SJCRH30 (cell line): ENCODE data around the gene SPRING1. TPM values are rescaled to one million over a fixed set of nuclear protein-coding genes. Genes with fewer than 3 reads are reported as not detected.

Experiments
- DNase-seq, 2 experiments: peaks; one replicate each; pipeline ENCODE4 v3.0.0-alpha.2; 2015 to 2020
- H3K27ac ChIP-seq: fragments of 250-450 bp; sonication (Bioruptor Pico); 2 replicates; pipeline ENCODE4 v1.5.1; 2020; ENCODE audit warnings: mild to moderate bottlenecking, moderate library complexity
- H3K27me3 ChIP-seq: fragments of 250-450 bp; sonication (Bioruptor Pico); 2 replicates; pipeline ENCODE4 v1.5.1; 2020; ENCODE audit warnings: mild to moderate bottlenecking, moderate library complexity
- H3K36me3 ChIP-seq: fragments of 250-450 bp; sonication (Bioruptor Pico); 2 replicates; pipeline ENCODE4 v1.5.1; 2020; ENCODE audit warnings: mild to moderate bottlenecking, moderate library complexity
- H3K4me1 ChIP-seq: fragments of 250-450 bp; sonication (Bioruptor Pico); 2 replicates; pipeline ENCODE4 v1.5.1; 2020; ENCODE audit warnings: mild to moderate bottlenecking, moderate library complexity
- H3K4me3 ChIP-seq: fragments of 250-450 bp; sonication (Bioruptor Pico); 2 replicates; pipeline ENCODE4 v1.5.1; 2020; ENCODE audit warnings: mild to moderate bottlenecking, moderate library complexity
- H3K9me3 ChIP-seq: fragments of 250-450 bp; sonication (Bioruptor Pico); replicated peaks from 2 replicates; pipeline ENCODE4 v1.5.1; 2020; ENCODE audit warnings: mild to moderate bottlenecking, moderate library complexity
- total RNA-seq: library from RNA; depleted of rRNA; stranded (reverse); fragments of >200 nt; shearing (Covaris generic); gene quantifications from 2 replicates; pipeline ENCODE4 v1.2.3, GENCODE V29; 2014

SPRING1 gene
- total RNA-seq, 1 experiment from 2014 or later: 18.6 TPM

GRCh38 chr12:116708826-116709756 lies 28.8 kb downstream of the SPRING1 start:
- H3K9me3 ChIP-seq: no peaks in the 10 kb centered on the region
- H3K4me3 ChIP-seq: no peak overlapping the region
- no peaks in the 10 kb centered on the region for H3K36me3 ChIP-seq
- no peaks in the 10 kb centered on the region for H3K4me1 ChIP-seq
- H3K27me3 ChIP-seq: no peaks in the 10 kb centered on the region
- no peak overlapping the region for H3K27ac ChIP-seq
- peak in 1 of 2 experiments; percentile 51 for DNase-seq

GRCh38 chr12:116707751-116708150 lies 30.1 kb downstream of the SPRING1 start:
- Histone ChIP-seq H3K36me3 (no peaks in the 10 kb centered on the region), H3K27ac (no peak overlapping the region), H3K4me1 (no peaks in the 10 kb centered on the region), H3K4me3 (no peak overlapping the region), H3K9me3 (no peaks in the 10 kb centered on the region), H3K27me3 (no peaks in the 10 kb centered on the region)
- no peak for DNase-seq

GRCh38 chr12:116703214-116703795 lies 34.6 kb downstream of the SPRING1 start:
- Histone ChIP-seq H3K4me3 (no peak overlapping the region), H3K27me3 (no peaks in the 10 kb centered on the region), H3K27ac (no peak overlapping the region), H3K9me3 (no peaks in the 10 kb centered on the region), H3K36me3 (no peaks in the 10 kb centered on the region), H3K4me1 (no peaks in the 10 kb centered on the region)
- peak; percentile 49 to 75 for DNase-seq

GRCh38 chr12:116701432-116701831 lies 36.4 kb downstream of the SPRING1 start:
- DNase-seq: no peak
- Histone ChIP-seq H3K36me3 (no peaks in the 10 kb centered on the region), H3K27me3 (0 out of 2 replicates have a peak, but pooled peaks cover 3% of the 10 kb centered on the region), H3K4me1 (no peaks in the 10 kb centered on the region), H3K4me3 (no peak overlapping the region), H3K27ac (no peak overlapping the region), H3K9me3 (no peaks in the 10 kb centered on the region)

- Histone ChIP-seq H3K4me1 (no peaks in the 10 kb centered on the region), H3K27me3 (0 out of 2 replicates have a peak, but pooled peaks cover 3% of the 10 kb centered on the region), H3K9me3 (no peaks in the 10 kb centered on the region), H3K27ac (no peak overlapping the region), H3K36me3 (no peaks in the 10 kb centered on the region), H3K4me3 (no peak overlapping the region)
- DNase-seq: no peak
Observed at GRCh38 chr12:116700066-116700465, 37.8 kb downstream of the SPRING1 start.

- H3K36me3 ChIP-seq: no peaks in the 10 kb centered on the region
- H3K9me3 ChIP-seq: no peaks in the 10 kb centered on the region
- H3K27ac ChIP-seq: no peak overlapping the region
- no peak overlapping the region for H3K4me3 ChIP-seq
- no peak for DNase-seq
- no peaks in the 10 kb centered on the region for H3K4me1 ChIP-seq
- H3K27me3 ChIP-seq: 0 out of 2 replicates have a peak, but pooled peaks cover 3% of the 10 kb centered on the region
Observed at GRCh38 chr12:116698554-116699075, 39.3 kb downstream of the SPRING1 start.

- Histone ChIP-seq H3K36me3 (no peaks in the 10 kb centered on the region), H3K27ac (no peak overlapping the region)
Observed at GRCh38 chr12:116698116-116698515, 39.8 kb downstream of the SPRING1 start.

GRCh38 chr12:116697716-116698115 lies 40.2 kb downstream of the SPRING1 start:
- no peak for DNase-seq
- H3K36me3 ChIP-seq: no peaks in the 10 kb centered on the region
- 0 out of 2 replicates have a peak, but pooled peaks cover 3% of the 10 kb centered on the region for H3K27me3 ChIP-seq
- no peak overlapping the region for H3K4me3 ChIP-seq
- H3K4me1 ChIP-seq: no peaks in the 10 kb centered on the region
- no peaks in the 10 kb centered on the region for H3K9me3 ChIP-seq
- no peak overlapping the region for H3K27ac ChIP-seq

More at GRCh38 chr12:116698116-116698515, 39.8 kb downstream of the SPRING1 start:
- H3K27me3 ChIP-seq: 0 out of 2 replicates have a peak, but pooled peaks cover 3% of the 10 kb centered on the region
- no peaks in the 10 kb centered on the region for H3K9me3 ChIP-seq
- no peaks in the 10 kb centered on the region for H3K4me1 ChIP-seq
- no peak for DNase-seq
- no peak overlapping the region for H3K4me3 ChIP-seq

- DNase-seq: peak; percentile 24 to 48
- Histone ChIP-seq H3K9me3 (no peaks in the 10 kb centered on the region), H3K27ac (no peak overlapping the region)
Observed at GRCh38 chr12:116697305-116697704, 40.6 kb downstream of the SPRING1 start.

GRCh38 chr12:116695464-116695725 lies 42.5 kb downstream of the SPRING1 start:
- Histone ChIP-seq H3K9me3 (no peaks in the 10 kb centered on the region), H3K4me1 (no peaks in the 10 kb centered on the region), H3K27me3 (0 out of 2 replicates have a peak, but pooled peaks cover 3% of the 10 kb centered on the region), H3K27ac (no peak overlapping the region), H3K4me3 (no peak overlapping the region), H3K36me3 (no peaks in the 10 kb centered on the region)
- DNase-seq: no peak

More at GRCh38 chr12:116697305-116697704, 40.6 kb downstream of the SPRING1 start:
- Histone ChIP-seq H3K27me3 (0 out of 2 replicates have a peak, but pooled peaks cover 3% of the 10 kb centered on the region), H3K4me3 (no peak overlapping the region), H3K4me1 (no peaks in the 10 kb centered on the region), H3K36me3 (no peaks in the 10 kb centered on the region)

- DNase-seq: no peak
- Histone ChIP-seq H3K27me3 (0 out of 2 replicates have a peak, but pooled peaks cover 3% of the 10 kb centered on the region), H3K9me3 (no peaks in the 10 kb centered on the region), H3K27ac (no peak overlapping the region), H3K36me3 (no peaks in the 10 kb centered on the region), H3K4me3 (no peak overlapping the region), H3K4me1 (no peaks in the 10 kb centered on the region)
Observed at GRCh38 chr12:116694653-116695463, 43.0 kb downstream of the SPRING1 start.

GRCh38 chr12:116693286-116694227 lies 44.3 kb downstream of the SPRING1 start:
- H3K9me3 ChIP-seq: no peaks in the 10 kb centered on the region
- H3K27me3 ChIP-seq: 0 out of 2 replicates have a peak, but pooled peaks cover 3% of the 10 kb centered on the region
- H3K4me3 ChIP-seq: no peak overlapping the region
- H3K4me1 ChIP-seq: no peaks in the 10 kb centered on the region
- no peak overlapping the region for H3K27ac ChIP-seq
- DNase-seq: peak in 1 of 2 experiments; percentile 27
- H3K36me3 ChIP-seq: no peaks in the 10 kb centered on the region

GRCh38 chr12:116692605-116693004 lies 45.3 kb downstream of the SPRING1 start:
- H3K36me3 ChIP-seq: no peaks in the 10 kb centered on the region
- H3K27ac ChIP-seq: no peak overlapping the region
- no peak for DNase-seq
- no peak overlapping the region for H3K4me3 ChIP-seq
- no peaks in the 10 kb centered on the region for H3K4me1 ChIP-seq
- H3K27me3 ChIP-seq: 0 out of 2 replicates have a peak, but pooled peaks cover 3% of the 10 kb centered on the region
- H3K9me3 ChIP-seq: no peaks in the 10 kb centered on the region
